IgD-negative memory B cell (primary cell): ENCODE results near the gene IRF3. TPM values are rescaled to one million over a fixed set of nuclear protein-coding genes. Genes with fewer than 3 reads are reported as not detected.
"Not testable (repeated sequence)": the region's sequence is repeated elsewhere in the genome, so short reads cannot be mapped to it uniquely, and the experiment has no call there.

Experiments
- H3K27ac Mint-ChIP-seq, 3 donors: one replicate each; pipeline ENCODE4 v1.8.0; 2020 to 2022; ENCODE audit warnings: mild to moderate bottlenecking in 3 of 3, mixed read lengths in 3 of 3, moderate library complexity in 1 of 3
- H3K27me3 Mint-ChIP-seq: one replicate; pipeline ENCODE4 v1.8.0; 2021; ENCODE audit warnings: mixed read lengths
- H3K36me3 Mint-ChIP-seq: one replicate; pipeline ENCODE4 v1.8.0; 2020; ENCODE audit warnings: mild to moderate bottlenecking, mixed read lengths
- H3K4me1 Mint-ChIP-seq, 3 donors: one replicate each; pipeline ENCODE4 v1.8.0; 2020 to 2022; ENCODE audit warnings: mixed read lengths in 3 of 3, mild to moderate bottlenecking in 1 of 3
- H3K4me3 Mint-ChIP-seq, 4 donors: one replicate each; pipeline ENCODE4 v1.8.0; 2020 to 2022; ENCODE audit warnings: mild to moderate bottlenecking in 4 of 4, mixed read lengths in 4 of 4, moderate library complexity in 3 of 4
- H3K9me3 Mint-ChIP-seq, 3 donors: one replicate each; pipeline ENCODE4 v1.8.0; 2020 to 2021; ENCODE audit warnings: mixed read lengths in 3 of 3, mild to moderate bottlenecking in 1 of 3
- polyA plus RNA-seq: library from polyadenylated mRNA; unstranded; fragments of 300-500 nt; fragmentation: Illumina TruSeq; gene quantifications from one replicate; pipeline ENCODE4 v1.2.3, GENCODE V29; 2021

IRF3 gene
- polyA plus RNA-seq, 1 donor from 2014 or later, result 66.0 TPM

GRCh38 chr19:49637821-49638738 lies 27.6 kb downstream of the IRF3 start:
- Mint-ChIP-seq H3K27me3 (peaks cover 2% of the 10 kb centered on the region), H3K4me1 (peaks cover 5 to 24% (median 21%) of the 10 kb centered on the region in 3 donors), H3K9me3 (no peaks in the 10 kb centered on the region), H3K4me3 (peak overlapping the region in 3 of 4 donors; percentile 56 to 86 (median 77)), H3K27ac (peak overlapping the region in 2 of 3 donors; percentile 78 to 87), H3K36me3 (no peaks in the 10 kb centered on the region)

GRCh38 chr19:49636233-49636932 lies 29.3 kb downstream of the IRF3 start:
- no peaks in the 10 kb centered on the region for H3K9me3 Mint-ChIP-seq
- peaks cover 2% of the 10 kb centered on the region for H3K27me3 Mint-ChIP-seq
- H3K27ac Mint-ChIP-seq, result no peak overlapping the region
- no peaks in the 10 kb centered on the region for H3K36me3 Mint-ChIP-seq
- peaks cover 5 to 16% (median 14%) of the 10 kb centered on the region in 3 donors for H3K4me1 Mint-ChIP-seq
- no peak overlapping the region for H3K4me3 Mint-ChIP-seq

GRCh38 chr19:49635530-49636232 lies 30.0 kb downstream of the IRF3 start:
- Mint-ChIP-seq H3K4me3 (no peak overlapping the region), H3K4me1 (peaks cover 5 to 14% (median 14%) of the 10 kb centered on the region in 3 donors), H3K36me3 (no peaks in the 10 kb centered on the region), H3K9me3 (no peaks in the 10 kb centered on the region), H3K27ac (no peak overlapping the region), H3K27me3 (peaks cover 2% of the 10 kb centered on the region)

GRCh38 chr19:49633273-49633672 lies 32.4 kb downstream of the IRF3 start:
- not testable (repeated sequence) for H3K36me3 Mint-ChIP-seq, H3K27me3 Mint-ChIP-seq, H3K4me3 Mint-ChIP-seq, H3K9me3 Mint-ChIP-seq, H3K4me1 Mint-ChIP-seq
- H3K27ac Mint-ChIP-seq, result peak overlapping the region in 1 of 3 donors; percentile 78

- Mint-ChIP-seq H3K9me3 (no peaks in the 10 kb centered on the region), H3K27me3 (no peaks in the 10 kb centered on the region), H3K4me3 (no peak overlapping the region), H3K4me1 (peaks cover 0 to 6% (median 4%) of the 10 kb centered on the region in 3 donors), H3K27ac (peak overlapping the region in 1 of 3 donors; percentile 78), H3K36me3 (no peaks in the 10 kb centered on the region)
These were observed 33.1 kb downstream of the IRF3 start for GRCh38 chr19:49632576-49632975.

- Mint-ChIP-seq H3K4me3 (no peak overlapping the region), H3K4me1 (peaks cover 0 to 5% (median 4%) of the 10 kb centered on the region in 3 donors), H3K9me3 (no peaks in the 10 kb centered on the region), H3K27me3 (no peaks in the 10 kb centered on the region), H3K27ac (peak overlapping the region in 1 of 3 donors; percentile 5), H3K36me3 (no peaks in the 10 kb centered on the region)
These were observed 34.0 kb downstream of the IRF3 start for GRCh38 chr19:49631610-49632192.

- Mint-ChIP-seq H3K4me3 (peak overlapping the region in 1 of 4 donors; percentile 49), H3K27ac (peak overlapping the region in 1 of 3 donors; percentile 26), H3K27me3 (no peaks in the 10 kb centered on the region), H3K36me3 (no peaks in the 10 kb centered on the region), H3K9me3 (no peaks in the 10 kb centered on the region), H3K4me1 (peaks cover 0 to 5% (median 4%) of the 10 kb centered on the region in 3 donors)
These were observed 34.6 kb downstream of the IRF3 start for GRCh38 chr19:49631014-49631588.

GRCh38 chr19:49629659-49630058 lies 36.0 kb downstream of the IRF3 start:
- no peak overlapping the region for H3K27ac Mint-ChIP-seq

GRCh38 chr19:49626226-49626625 lies 39.4 kb downstream of the IRF3 start:
- no peaks in the 10 kb centered on the region for H3K27me3 Mint-ChIP-seq
- H3K4me1 Mint-ChIP-seq, result peaks cover 0 to 2% (median 0%) of the 10 kb centered on the region in 3 donors
- H3K9me3 Mint-ChIP-seq, result no peaks in the 10 kb centered on the region
- no peak overlapping the region for H3K4me3 Mint-ChIP-seq
- no peak overlapping the region for H3K27ac Mint-ChIP-seq
- H3K36me3 Mint-ChIP-seq, result peaks cover 3% of the 10 kb centered on the region

More at GRCh38 chr19:49629659-49630058, 36.0 kb downstream of the IRF3 start:
- Mint-ChIP-seq H3K4me1 (peaks cover 0 to 4% (median 0%) of the 10 kb centered on the region in 3 donors), H3K4me3 (no peak overlapping the region), H3K36me3 (no peaks in the 10 kb centered on the region), H3K9me3 (no peaks in the 10 kb centered on the region), H3K27me3 (no peaks in the 10 kb centered on the region)

GRCh38 chr19:49624967-49625910 lies 40.4 kb downstream of the IRF3 start:
- Mint-ChIP-seq H3K9me3 (no peaks in the 10 kb centered on the region), H3K27me3 (no peaks in the 10 kb centered on the region), H3K36me3 (peaks cover 3% of the 10 kb centered on the region), H3K4me3 (no peak overlapping the region), H3K27ac (peak overlapping the region in 1 of 3 donors; percentile 39), H3K4me1 (peaks cover 0 to 2% (median 0%) of the 10 kb centered on the region in 3 donors)

- Mint-ChIP-seq H3K27ac (peak overlapping the region in 1 of 3 donors; percentile 53), H3K4me1 (peaks cover 0 to 11% (median 8%) of the 10 kb centered on the region in 3 donors)
- not testable (repeated sequence) for H3K9me3 Mint-ChIP-seq, H3K36me3 Mint-ChIP-seq, H3K4me3 Mint-ChIP-seq, H3K27me3 Mint-ChIP-seq
These were observed 47.8 kb downstream of the IRF3 start for GRCh38 chr19:49617860-49618259.

GRCh38 chr19:49616945-49617344 lies 48.7 kb downstream of the IRF3 start:
- peaks cover 3% of the 10 kb centered on the region for H3K36me3 Mint-ChIP-seq
- H3K4me1 Mint-ChIP-seq, result peaks cover 0 to 16% (median 11%) of the 10 kb centered on the region in 3 donors
- H3K4me3 Mint-ChIP-seq, result no peak overlapping the region
- H3K27ac Mint-ChIP-seq, result no peak overlapping the region
- no peaks in the 10 kb centered on the region for H3K27me3 Mint-ChIP-seq
- no peaks in the 10 kb centered on the region for H3K9me3 Mint-ChIP-seq

- Mint-ChIP-seq H3K27me3 (no peaks in the 10 kb centered on the region), H3K27ac (no peak overlapping the region), H3K4me3 (no peak overlapping the region), H3K4me1 (peaks cover 0 to 16% (median 11%) of the 10 kb centered on the region in 3 donors), H3K9me3 (no peaks in the 10 kb centered on the region), H3K36me3 (peaks cover 3% of the 10 kb centered on the region)
These were observed 49.1 kb downstream of the IRF3 start for GRCh38 chr19:49616532-49616931.
